ENCODE results near the gene DSEL. TPM values are rescaled to one million over a fixed set of nuclear protein-coding genes. Genes with fewer than 3 reads are reported as not detected.
A peak's percentile ranks its signal among the peaks of the same experiment; 100 is the strongest.

Gene DSEL
- total RNA-seq, 2 donors from 2014 or later: 1.1 TPM

GRCh38 chr18:67483952-67484351, 32.6 kb downstream of the DSEL start:
- H3K27me3 Mint-ChIP-seq: peaks cover 7% of the 10 kb centered on the region

GRCh38 chr18:67483237-67483636, 33.3 kb downstream of the DSEL start:
- Mint-ChIP-seq H3K4me3 (no peak overlapping the region), H3K27me3 (peaks cover 4% of the 10 kb centered on the region), H3K27ac (no peak overlapping the region), H3K36me3 (ENCODE audit: low read depth) (no peaks in the 10 kb centered on the region), H3K4me1 (peaks cover 8% of the 10 kb centered on the region)
- no peak for DNase-seq
- no peaks in the 10 kb centered on the region for H3K9me3 ChIP-seq (ENCODE audit: control insufficient read depth, low read length, poor library complexity, severe bottlenecking)
- ATAC-seq: no peak

More at GRCh38 chr18:67483952-67484351, 32.6 kb downstream of the DSEL start:
- no peak overlapping the region for H3K4me3 Mint-ChIP-seq
- peaks cover 10% of the 10 kb centered on the region for H3K4me1 Mint-ChIP-seq
- no peak for ATAC-seq
- no peak overlapping the region for H3K27ac Mint-ChIP-seq
- no peaks in the 10 kb centered on the region for H3K36me3 Mint-ChIP-seq (ENCODE audit: low read depth)
- H3K9me3 ChIP-seq (ENCODE audit: control insufficient read depth, low read length, poor library complexity, severe bottlenecking): no peaks in the 10 kb centered on the region
- DNase-seq: no peak

GRCh38 chr18:67478249-67478648, 38.3 kb downstream of the DSEL start:
- ATAC-seq (no peak), DNase-seq (no peak)
- peaks cover 1% of the 10 kb centered on the region for H3K4me1 Mint-ChIP-seq
- H3K27me3 Mint-ChIP-seq: no peaks in the 10 kb centered on the region
- no peak overlapping the region for H3K4me3 Mint-ChIP-seq
- H3K9me3 ChIP-seq (ENCODE audit: control insufficient read depth, low read length, poor library complexity, severe bottlenecking): no peaks in the 10 kb centered on the region
- H3K36me3 Mint-ChIP-seq (ENCODE audit: low read depth): no peaks in the 10 kb centered on the region
- H3K27ac Mint-ChIP-seq: no peak overlapping the region

DNA sequence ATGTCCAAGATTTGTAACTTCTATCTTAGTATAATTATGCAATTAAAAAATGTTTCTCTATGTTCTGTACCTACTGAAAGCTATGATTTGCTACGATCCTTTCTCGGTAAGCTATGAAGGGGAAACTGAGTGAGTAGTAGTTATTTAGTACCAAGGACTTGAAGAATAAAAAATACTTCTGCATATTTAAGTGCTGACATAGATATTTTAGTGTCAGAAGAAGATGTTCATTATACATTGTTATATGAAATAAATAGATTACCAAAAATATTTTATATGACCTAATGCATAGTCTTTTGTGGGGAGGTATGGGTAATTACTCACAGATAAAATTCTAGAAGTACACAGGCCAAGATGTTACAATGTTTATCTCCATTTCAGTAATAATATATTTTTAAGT, 39.0 kb downstream of the DSEL start:
- H3K4me1 Mint-ChIP-seq: no peaks in the 10 kb centered on the region
- H3K27ac Mint-ChIP-seq: no peak overlapping the region
- no peaks in the 10 kb centered on the region for H3K9me3 ChIP-seq (ENCODE audit: control insufficient read depth, low read length, poor library complexity, severe bottlenecking)
- H3K4me3 Mint-ChIP-seq: no peak overlapping the region
- H3K36me3 Mint-ChIP-seq (ENCODE audit: low read depth): no peaks in the 10 kb centered on the region
- H3K27me3 Mint-ChIP-seq: no peaks in the 10 kb centered on the region
- DNase-seq: no peak
- ATAC-seq: no peak

DNA sequence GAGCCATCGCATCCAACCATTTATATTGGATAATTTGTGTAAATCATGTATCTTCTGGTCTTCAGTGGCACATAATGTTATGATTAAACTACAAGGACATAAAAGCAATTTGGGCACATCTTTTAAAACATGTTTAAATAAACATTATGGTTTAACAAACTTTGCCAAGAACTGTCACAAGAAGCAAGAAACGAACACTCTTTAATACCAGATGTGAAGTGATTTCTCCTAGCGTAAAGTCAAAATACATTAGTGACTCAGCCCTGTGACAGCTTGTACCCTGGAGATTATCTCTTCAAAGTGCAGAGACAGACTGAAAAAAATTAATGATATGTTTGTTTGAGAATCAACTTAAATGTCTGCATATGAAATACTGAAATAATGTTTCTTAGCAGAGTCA, 39.9 kb downstream of the DSEL start:
- ATAC-seq (no peak), DNase-seq (no peak)
- Mint-ChIP-seq H3K27me3 (no peaks in the 10 kb centered on the region), H3K27ac (no peak overlapping the region), H3K36me3 (ENCODE audit: low read depth) (no peaks in the 10 kb centered on the region), H3K4me1 (no peaks in the 10 kb centered on the region), H3K4me3 (no peak overlapping the region)
- no peaks in the 10 kb centered on the region for H3K9me3 ChIP-seq (ENCODE audit: control insufficient read depth, low read length, poor library complexity, severe bottlenecking)

DNA sequence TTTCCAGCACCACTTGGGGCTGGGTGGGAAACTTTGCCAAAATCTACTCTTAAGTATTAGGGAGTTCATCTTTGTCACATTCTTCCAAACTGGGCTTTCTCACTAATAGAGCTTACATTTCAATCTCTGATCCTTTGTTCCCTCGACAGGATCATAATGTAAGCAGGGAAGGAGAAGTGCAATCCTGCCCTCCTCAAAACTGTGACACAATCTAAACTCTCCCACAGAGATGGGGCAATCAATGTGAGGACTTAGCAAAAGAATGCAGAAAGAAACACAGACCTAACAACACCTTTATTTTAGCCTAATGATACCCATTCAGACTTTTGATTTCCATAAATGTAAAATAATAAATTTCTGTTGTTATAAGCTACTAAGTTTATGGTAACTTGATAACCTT, 40.8 kb downstream of the DSEL start:
- ATAC-seq (no peak), DNase-seq (no peak)
- Mint-ChIP-seq H3K36me3 (ENCODE audit: low read depth) (no peaks in the 10 kb centered on the region), H3K27me3 (peaks cover 5% of the 10 kb centered on the region), H3K27ac (no peak overlapping the region), H3K4me3 (no peak overlapping the region), H3K4me1 (no peaks in the 10 kb centered on the region)
- H3K9me3 ChIP-seq (ENCODE audit: control insufficient read depth, low read length, poor library complexity, severe bottlenecking): no peaks in the 10 kb centered on the region

DNA sequence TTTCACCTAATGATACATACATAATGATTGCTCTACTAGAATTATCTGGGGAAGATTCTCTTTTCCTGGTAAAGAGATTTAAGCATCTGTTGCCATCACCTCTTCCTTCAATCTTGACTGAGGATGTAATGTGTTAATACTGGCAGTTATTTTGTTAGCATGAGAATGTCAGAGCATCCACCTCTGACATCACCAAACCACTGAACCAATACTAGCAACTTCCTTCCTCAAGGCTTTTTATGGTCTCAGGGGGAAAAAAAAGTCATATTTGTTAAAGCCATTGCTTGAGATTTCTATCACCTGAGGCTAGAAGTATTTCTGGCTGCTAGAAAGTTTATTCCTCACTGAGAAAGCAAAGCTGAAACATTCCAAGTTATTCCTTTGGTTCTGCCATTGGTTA, 48.5 kb downstream of the DSEL start:
- H3K27ac Mint-ChIP-seq: no peak overlapping the region
- H3K36me3 Mint-ChIP-seq (ENCODE audit: low read depth): no peaks in the 10 kb centered on the region
- no peak for DNase-seq
- no peaks in the 10 kb centered on the region for H3K9me3 ChIP-seq (ENCODE audit: control insufficient read depth, low read length, poor library complexity, severe bottlenecking)
- peaks cover 10% of the 10 kb centered on the region for H3K4me1 Mint-ChIP-seq
- no peak overlapping the region for H3K4me3 Mint-ChIP-seq
- peaks cover 6% of the 10 kb centered on the region for H3K27me3 Mint-ChIP-seq
- ATAC-seq: peak; percentile 60

DNA sequence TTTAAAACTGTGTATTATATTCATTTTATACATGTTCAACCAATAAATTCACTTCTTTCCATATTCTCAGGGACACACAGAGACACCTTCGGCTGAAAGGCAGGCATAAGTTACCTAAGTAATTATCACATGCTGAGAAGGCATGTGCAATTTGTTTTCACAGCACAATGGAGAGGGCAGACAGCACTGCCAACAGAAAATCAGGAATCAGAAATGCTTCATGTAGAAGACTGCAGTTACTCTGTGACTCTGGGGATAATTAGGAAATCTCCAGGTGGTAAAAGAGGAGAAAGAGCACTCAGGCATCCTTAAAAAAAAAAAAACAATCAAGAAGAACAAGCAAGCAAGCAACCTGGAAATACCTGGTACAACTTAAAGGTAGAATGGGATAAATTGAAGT, 49.3 kb downstream of the DSEL start:
- no peaks in the 10 kb centered on the region for H3K9me3 ChIP-seq (ENCODE audit: control insufficient read depth, low read length, poor library complexity, severe bottlenecking)
- H3K4me1 Mint-ChIP-seq: peaks cover 10% of the 10 kb centered on the region
- H3K27ac Mint-ChIP-seq: no peak overlapping the region
- H3K27me3 Mint-ChIP-seq: peaks cover 6% of the 10 kb centered on the region
- no peak for DNase-seq
- H3K36me3 Mint-ChIP-seq (ENCODE audit: low read depth): no peaks in the 10 kb centered on the region
- H3K4me3 Mint-ChIP-seq: no peak overlapping the region
- no peak for ATAC-seq

- Mint-ChIP-seq H3K27ac (no peak overlapping the region), H3K4me1 (peaks cover 10% of the 10 kb centered on the region), H3K36me3 (ENCODE audit: low read depth) (no peaks in the 10 kb centered on the region), H3K27me3 (no peaks in the 10 kb centered on the region), H3K4me3 (no peak overlapping the region)
- no peak for DNase-seq
- H3K9me3 ChIP-seq (ENCODE audit: control insufficient read depth, low read length, poor library complexity, severe bottlenecking): no peaks in the 10 kb centered on the region
- ATAC-seq: no peak
These were observed 52.0 kb downstream of the DSEL start for GRCh38 chr18:67464499-67464898.

DNA sequence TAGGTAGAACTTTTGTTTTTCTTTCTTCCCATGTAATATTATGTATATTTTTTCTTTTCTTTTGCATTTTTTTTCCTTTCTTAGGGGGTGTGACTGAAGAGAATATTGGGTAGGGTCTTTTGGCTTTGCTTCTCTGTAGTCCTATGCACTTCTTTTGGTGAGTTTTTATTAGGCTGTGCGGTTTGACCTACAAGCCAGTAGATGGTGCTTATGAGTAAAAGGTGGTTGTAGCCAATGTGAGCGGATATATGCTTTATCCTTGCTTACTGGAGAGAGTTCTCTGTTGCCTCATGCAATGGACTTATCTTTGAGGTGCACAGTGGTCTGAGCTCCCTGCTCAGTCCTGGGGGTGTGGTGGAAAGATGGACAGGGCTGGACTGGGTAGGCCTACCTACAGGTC, 52.7 kb downstream of the DSEL start:
- Mint-ChIP-seq H3K4me3 (no peak overlapping the region), H3K4me1 (peaks cover 10% of the 10 kb centered on the region), H3K36me3 (ENCODE audit: low read depth) (no peaks in the 10 kb centered on the region), H3K27me3 (no peaks in the 10 kb centered on the region), H3K27ac (no peak overlapping the region)
- DNase-seq (no peak), ATAC-seq (no peak)
- H3K9me3 ChIP-seq (ENCODE audit: control insufficient read depth, low read length, poor library complexity, severe bottlenecking): no peaks in the 10 kb centered on the region

DNA sequence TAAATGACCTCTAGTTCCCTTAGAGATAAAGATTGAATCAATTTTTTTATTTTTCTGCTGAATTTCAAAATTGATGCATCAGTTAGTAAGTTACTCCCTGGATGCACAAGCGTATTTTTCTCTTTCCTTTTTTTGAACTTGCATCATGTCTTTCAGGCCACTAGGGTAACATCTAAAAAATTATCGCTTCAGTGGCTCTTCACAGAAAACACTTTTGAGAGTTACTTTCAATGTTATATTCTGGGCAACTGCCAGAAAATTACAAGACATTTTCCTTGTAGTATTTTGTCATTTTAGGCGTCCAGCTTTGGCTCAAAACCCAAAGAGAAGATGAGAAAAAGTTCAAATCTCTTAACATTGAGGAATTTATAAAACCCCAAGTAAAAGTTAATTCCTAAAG, 59.8 kb downstream of the DSEL start:
- no peak overlapping the region for H3K4me3 Mint-ChIP-seq

More for the DNA sequence above, 59.8 kb downstream of the DSEL start:
- no peak overlapping the region for H3K27ac Mint-ChIP-seq
- no peaks in the 10 kb centered on the region for H3K36me3 Mint-ChIP-seq (ENCODE audit: low read depth)
- DNase-seq (no peak), ATAC-seq (no peak)
- no peaks in the 10 kb centered on the region for H3K9me3 ChIP-seq (ENCODE audit: control insufficient read depth, low read length, poor library complexity, severe bottlenecking)
- no peaks in the 10 kb centered on the region for H3K27me3 Mint-ChIP-seq
- H3K4me1 Mint-ChIP-seq: peaks cover 9% of the 10 kb centered on the region
